GM18951 (cell line): Measurements from ENCODE around the gene NELFB.
"Not testable (repeated sequence)": the region's sequence is repeated elsewhere in the genome, so short reads cannot be mapped to it uniquely, and the experiment has no call there.

Source experiments
- POLR2A ChIP-seq: IDR thresholded peaks from 4 replicates; pipeline ENCODE4 v1.6.1; 2011; ENCODE audit warnings: mild to moderate bottlenecking; ENCODE audit not compliant: insufficient read length, insufficient read depth; ENCODE audit errors: extremely low read depth
- in situ Hi-C: fragments of 300-500 bp; cut with MboI; formaldehyde crosslinking; loops from one replicate; pipeline ENCODE4 v1.12.0; 2022; ENCODE audit warnings: low sequenced_read_pairs, mixed read lengths, inconsistent platforms; ENCODE audit not compliant: unreplicated experiment

The NELFB gene

GRCh38 chr9:137234055-137234697 lies 21.0 kb upstream of the NELFB start:
- in situ Hi-C loops: no loop called here

GRCh38 chr9:137234758-137235423 lies 20.2 kb upstream of the NELFB start:
- in situ Hi-C loops: no loop called here
- TF ChIP-seq POLR2A: no peak

More at GRCh38 chr9:137234055-137234697, 21.0 kb upstream of the NELFB start:
- TF ChIP-seq POLR2A: no peak

- no peak for TF ChIP-seq POLR2A
- in situ Hi-C loops: no loop called here
Measured at GRCh38 chr9:137235424-137236237, 19.5 kb upstream of the NELFB start.

- in situ Hi-C loops: no loop called here
- no peak for TF ChIP-seq POLR2A
Measured at GRCh38 chr9:137236238-137236935, 18.7 kb upstream of the NELFB start.

GRCh38 chr9:137236936-137237421 lies 18.1 kb upstream of the NELFB start:
- in situ Hi-C loops: no loop called here
- TF ChIP-seq POLR2A: no peak

GRCh38 chr9:137237759-137238726 lies 17.1 kb upstream of the NELFB start:
- no peak for TF ChIP-seq POLR2A
- in situ Hi-C loops: no loop called here

GRCh38 chr9:137239541-137240200 lies 15.5 kb upstream of the NELFB start:
- in situ Hi-C loops: not testable (repeated sequence)

- TF ChIP-seq POLR2A: peak; percentile 53
- in situ Hi-C loops: no loop called here
Measured at GRCh38 chr9:137240318-137240840, 14.7 kb upstream of the NELFB start.

- in situ Hi-C loops: no loop called here
- TF ChIP-seq POLR2A: peak; percentile 100
Measured at GRCh38 chr9:137240841-137241489, 14.2 kb upstream of the NELFB start, which contains the start of gene TUBB4B. TSS of gene TUBB4B (plus strand) at chr9:137241287. CDS start at chr9:137241361, 74 bp downstream.

- in situ Hi-C loops: no loop called here
- TF ChIP-seq POLR2A: no peak
Measured at GRCh38 chr9:137241490-137242268, 13.4 kb upstream of the NELFB start.
